H1 (cell line): ENCODE data around the gene GANAB. TPM values are rescaled to one million over a fixed set of nuclear protein-coding genes. Genes with fewer than 3 reads are reported as not detected.

ENCODE experiments used
- CTCF ChIA-PET: fragments of 300-600 bp; sonication (Branson Sonifier 250); formaldehyde crosslinking; loops from one replicate; lab custom pipeline; 2021; ENCODE audit not compliant: partially characterized antibody; lab: Charles Lee
- POLR2A ChIA-PET: fragments of 300-600 bp; sonication (Branson Sonifier 250); formaldehyde crosslinking; loops from one replicate; lab custom pipeline; 2021; ENCODE audit warnings: inconsistent platforms; ENCODE audit not compliant: partially characterized antibody; lab: Charles Lee
- DNase-seq, 2 experiments: peaks; one replicate each; pipeline versions ENCODE4 v3.0.0 to v3.0.0-alpha.2; 2010 to 2022; ENCODE audit warnings: low spot score in 2 of 2, low read depth in 1 of 2, mixed read lengths in 1 of 2
- FAIRE-seq: peaks from 2 replicates; lab custom pipeline; 2011; peaks lifted over from hg19 to GRCh38; lab: Jason Lieb, UNC
- H2AFZ ChIP-seq: 2 replicates; pipeline ENCODE4 v1.8.1; 2012; ENCODE audit warnings: low read length, inconsistent platforms
- H2AK5ac ChIP-seq: 2 replicates; pipeline ENCODE4 v1.6.1; 2013; ENCODE audit warnings: low read depth, low read length
- H2BK120ac ChIP-seq: replicated peaks from 2 replicates; pipeline ENCODE3; 2013; ENCODE audit warnings: low read depth, low read length, inconsistent platforms
- H2BK12ac ChIP-seq: 2 replicates; pipeline ENCODE4 v1.6.1; 2013; ENCODE audit warnings: low read depth, low read length
- H2BK15ac ChIP-seq: 2 replicates; pipeline ENCODE4 v1.6.1; 2013; ENCODE audit warnings: low read length
- H2BK20ac ChIP-seq: 2 replicates; pipeline ENCODE4 v1.6.1; 2013; ENCODE audit warnings: low read length
- H2BK5ac ChIP-seq: 2 replicates; pipeline ENCODE4 v1.6.1; 2013; ENCODE audit warnings: low read depth, low read length
- H3K14ac ChIP-seq: 2 replicates; pipeline ENCODE4 v1.6.1; 2013; ENCODE audit warnings: inconsistent platforms; ENCODE audit not compliant: insufficient read length
- H3K18ac ChIP-seq: 2 replicates; pipeline ENCODE4 v1.6.1; 2013; ENCODE audit warnings: low read length; ENCODE audit errors: extremely low read depth
- H3K23ac ChIP-seq: 2 replicates; pipeline ENCODE4 v1.6.1; 2013; ENCODE audit warnings: inconsistent platforms; ENCODE audit not compliant: insufficient read length
- H3K23me2 ChIP-seq: 2 replicates; pipeline ENCODE4 v1.6.1; 2013; ENCODE audit warnings: low read depth, low read length
- H3K27ac ChIP-seq: 2 replicates; pipeline ENCODE4 v1.6.1; 2011; ENCODE audit warnings: low read depth, low read length, inconsistent platforms
- H3K27me3 ChIP-seq, 4 experiments: replicated peaks in 1 of 4; 1 replicate in 1 of 4; 2 replicates in 3 of 4; pipeline versions ENCODE4 v1.6.1 to v1.8.1; 2011 to 2013; ENCODE audit warnings: low read length in 3 of 4, mild to moderate bottlenecking in 3 of 4, inconsistent platforms in 2 of 4, mixed read lengths in 2 of 4, moderate library complexity in 1 of 4; ENCODE audit not compliant: control insufficient read depth in 3 of 4, insufficient read depth in 3 of 4; ENCODE audit errors: extremely low read depth in 1 of 4
- H3K36me3 ChIP-seq, 4 experiments: 2 replicates each; pipeline versions ENCODE4 v1.6.1 to v1.8.1; 2011 to 2013; ENCODE audit warnings: mild to moderate bottlenecking in 4 of 4, low read length in 3 of 4, moderate library complexity in 2 of 4, control low read depth in 1 of 4, inconsistent platforms in 1 of 4; ENCODE audit not compliant: insufficient read depth in 4 of 4, control insufficient read depth in 2 of 4
- H3K4ac ChIP-seq: replicated peaks from 2 replicates; pipeline ENCODE3; 2013; ENCODE audit warnings: low read length, low read depth, mixed read lengths, inconsistent platforms; ENCODE audit not compliant: insufficient read length
- H3K4me1 ChIP-seq, 4 experiments: replicated peaks in 1 of 4; 1 replicate in 1 of 4; 2 replicates in 3 of 4; pipeline versions ENCODE4 v1.6.1 to v1.8.1; 2011 to 2013; ENCODE audit warnings: low read length in 3 of 4, inconsistent platforms in 2 of 4, mixed read lengths in 1 of 4; ENCODE audit not compliant: insufficient read depth in 4 of 4, control insufficient read depth in 3 of 4
- H3K4me2 ChIP-seq, 2 experiments: 2 replicates each; pipeline versions ENCODE4 v1.6.1 to v1.8.1; 2011 to 2013; ENCODE audit warnings: low read depth in 2 of 2, low read length in 2 of 2, control low read depth in 1 of 2, inconsistent platforms in 1 of 2, mild to moderate bottlenecking in 1 of 2; ENCODE audit not compliant: insufficient read depth in 1 of 2
- H3K4me3 ChIP-seq, 4 experiments: fragments of 200-600, 300-600 bp in 1 of 4; sonication (generic), shearing (Covaris generic), sonication (Bioruptor Twin) in 1 of 4; 2 replicates each; pipeline versions ENCODE4 v1.5.1 to v1.8.1; 2011 to 2016; ENCODE audit warnings: low read length in 4 of 4, low read depth in 3 of 4, control low read depth in 2 of 4, inconsistent platforms in 2 of 4, mild to moderate bottlenecking in 2 of 4, mixed read lengths in 1 of 4, moderate library complexity in 1 of 4; ENCODE audit not compliant: insufficient read depth in 2 of 4; ENCODE audit errors: extremely low read depth in 1 of 4
- H3K56ac ChIP-seq: replicated peaks from 2 replicates; pipeline ENCODE3; 2013; ENCODE audit warnings: low read depth, mild to moderate bottlenecking, mixed read lengths, low read length, inconsistent platforms; ENCODE audit not compliant: insufficient read length
- H3K79me1 ChIP-seq: 2 replicates; pipeline ENCODE4 v1.6.1; 2013; ENCODE audit warnings: low read depth, low read length, control low read depth
- H3K79me2 ChIP-seq, 2 experiments: 2 replicates each; pipeline versions ENCODE4 v1.6.1 to v1.8.1; 2012 to 2013; ENCODE audit warnings: low read length in 2 of 2, mild to moderate bottlenecking in 2 of 2, inconsistent platforms in 1 of 2; ENCODE audit not compliant: insufficient read depth in 2 of 2, control insufficient read depth in 1 of 2
- H3K9ac ChIP-seq, 4 experiments: replicated peaks in 1 of 4; 1 replicate in 1 of 4; 2 replicates in 3 of 4; pipeline versions ENCODE4 v1.6.1 to v1.8.1; 2011 to 2013; ENCODE audit warnings: low read depth in 3 of 4, low read length in 3 of 4, control low read depth in 2 of 4, mild to moderate bottlenecking in 2 of 4, moderate library complexity in 2 of 4, inconsistent platforms in 1 of 4; ENCODE audit errors: extremely low read depth in 1 of 4
- H3K9me3 ChIP-seq, 2 experiments: 2 replicates each; pipeline versions ENCODE4 v1.6.1 to v1.8.1; 2012 to 2013; ENCODE audit warnings: mild to moderate bottlenecking in 2 of 2, moderate library complexity in 2 of 2, control low read depth in 1 of 2, inconsistent platforms in 1 of 2, low read depth in 1 of 2, low read length in 1 of 2, mixed read lengths in 1 of 2; ENCODE audit not compliant: insufficient read depth in 2 of 2
- H4K20me1 ChIP-seq, 2 experiments: replicated peaks in 1 of 2; 2 replicates each; pipeline versions ENCODE3 to v1.8.1; 2011 to 2013; ENCODE audit warnings: inconsistent platforms in 2 of 2, low read length in 2 of 2, mild to moderate bottlenecking in 1 of 2; ENCODE audit not compliant: insufficient read depth in 2 of 2, control insufficient read depth in 1 of 2
- H4K5ac ChIP-seq: 2 replicates; pipeline ENCODE4 v1.6.1; 2013; ENCODE audit warnings: low read length, low read depth, mixed read lengths, inconsistent platforms; ENCODE audit not compliant: insufficient read length
- H4K8ac ChIP-seq: 2 replicates; pipeline ENCODE4 v1.8.0; 2013; ENCODE audit warnings: mild to moderate bottlenecking, moderate library complexity, low read length, inconsistent platforms; ENCODE audit not compliant: insufficient read depth; ENCODE audit errors: extremely low read depth
- H4K91ac ChIP-seq: replicated peaks from 2 replicates; pipeline ENCODE3; 2013; ENCODE audit warnings: low read length, mixed read lengths, inconsistent platforms; ENCODE audit not compliant: insufficient read length
- ATF3 ChIP-seq: IDR thresholded peaks from 2 replicates; pipeline ENCODE4 v1.6.1; 2011; ENCODE audit warnings: low read depth, mild to moderate bottlenecking, low read length; ENCODE audit not compliant: insufficient read depth
- BACH1 ChIP-seq: IDR thresholded peaks from 2 replicates; pipeline ENCODE4 v1.6.1; 2012; ENCODE audit warnings: low read length, improper control_type of control experiment
- GABPA ChIP-seq: IDR thresholded peaks from 2 replicates; pipeline ENCODE4 v1.6.1; 2011; ENCODE audit warnings: mild to moderate bottlenecking, low read length, moderate library complexity, borderline replicate concordance; ENCODE audit not compliant: insufficient read depth
- KDM4A ChIP-seq: IDR thresholded peaks from one replicate; pipeline ENCODE4 v1.7.1; 2012; ENCODE audit warnings: low read depth, mild to moderate bottlenecking, moderate library complexity, low read length, inconsistent platforms; ENCODE audit not compliant: severe bottlenecking
- TAF7 ChIP-seq: optimal IDR thresholded peaks from 2 replicates; pipeline ENCODE3; 2011; ENCODE audit warnings: low read depth, mild to moderate bottlenecking, inconsistent platforms, low read length, moderate library complexity, borderline replicate concordance
- WGBS, 2 experiments: shearing (Covaris generic) in 1 of 2; methylation state at CpG; one replicate each; pipeline versions ENCODE4 v1.1.6 to v1.1.7; 2013 to 2015; ENCODE audit warnings: low lambda C conversion rate in 2 of 2, mixed read lengths in 2 of 2, inconsistent platforms in 1 of 2, low coverage in 1 of 2, missing lambda C conversion rate in 1 of 2; ENCODE audit not compliant: insufficient replicate concordance in 2 of 2, insufficient coverage in 1 of 2, insufficient read length in 1 of 2; ENCODE audit errors: extremely low coverage in 1 of 2, missing lambda C conversion rate in 1 of 2; 5-methylcytosine and 5-hydroxymethylcytosine counted together
- polyA plus RNA-seq, 7 experiments: library from polyadenylated mRNA; depleted of rRNA in 3 of 7; stranded (reverse) in 5 of 7; unstranded in 2 of 7; fragments of >200 nt in 5 of 7; fragments of 200-250 nt in 2 of 7; gene quantifications; 1 replicate in 5 of 7; 2 replicates in 1 of 7; 4 replicates in 1 of 7; pipeline versions ENCODE4 v1.2.1 to v1.2.3, GENCODE V29; 2011 to 2013; ENCODE audit warnings: missing spikeins in 2 of 7, mixed read lengths in 2 of 7
- total RNA-seq: library from RNA; stranded (reverse); fragmentation: NEBNext Ultra II Directional; extraction: Animal tissue kit (Norgen Biotek cat#: 25700); gene quantifications from 2 replicates; pipeline ENCODE4 v1.2.1, GENCODE V29; 2021
- TF ChIP-seq, protein P1 (sequence below), 3 experiments: IDR thresholded peaks; 1 replicate in 2 of 3; 2 replicates in 1 of 3; pipeline versions ENCODE4 v1.5.1 to v1.6.1; 2011; ENCODE audit warnings: low read length in 3 of 3, mild to moderate bottlenecking in 3 of 3, inconsistent platforms in 2 of 3, low read depth in 1 of 3, moderate library complexity in 1 of 3; ENCODE audit not compliant: insufficient read depth in 1 of 3; ENCODE audit errors: control extremely low read depth in 1 of 3

Gene GANAB
- total and polyA plus RNA-seq, 2 of the 8 experiments (the other 6 are each of a cell fraction or from before 2014, with no cell fraction given) = 289 to 330 TPM

DNA sequence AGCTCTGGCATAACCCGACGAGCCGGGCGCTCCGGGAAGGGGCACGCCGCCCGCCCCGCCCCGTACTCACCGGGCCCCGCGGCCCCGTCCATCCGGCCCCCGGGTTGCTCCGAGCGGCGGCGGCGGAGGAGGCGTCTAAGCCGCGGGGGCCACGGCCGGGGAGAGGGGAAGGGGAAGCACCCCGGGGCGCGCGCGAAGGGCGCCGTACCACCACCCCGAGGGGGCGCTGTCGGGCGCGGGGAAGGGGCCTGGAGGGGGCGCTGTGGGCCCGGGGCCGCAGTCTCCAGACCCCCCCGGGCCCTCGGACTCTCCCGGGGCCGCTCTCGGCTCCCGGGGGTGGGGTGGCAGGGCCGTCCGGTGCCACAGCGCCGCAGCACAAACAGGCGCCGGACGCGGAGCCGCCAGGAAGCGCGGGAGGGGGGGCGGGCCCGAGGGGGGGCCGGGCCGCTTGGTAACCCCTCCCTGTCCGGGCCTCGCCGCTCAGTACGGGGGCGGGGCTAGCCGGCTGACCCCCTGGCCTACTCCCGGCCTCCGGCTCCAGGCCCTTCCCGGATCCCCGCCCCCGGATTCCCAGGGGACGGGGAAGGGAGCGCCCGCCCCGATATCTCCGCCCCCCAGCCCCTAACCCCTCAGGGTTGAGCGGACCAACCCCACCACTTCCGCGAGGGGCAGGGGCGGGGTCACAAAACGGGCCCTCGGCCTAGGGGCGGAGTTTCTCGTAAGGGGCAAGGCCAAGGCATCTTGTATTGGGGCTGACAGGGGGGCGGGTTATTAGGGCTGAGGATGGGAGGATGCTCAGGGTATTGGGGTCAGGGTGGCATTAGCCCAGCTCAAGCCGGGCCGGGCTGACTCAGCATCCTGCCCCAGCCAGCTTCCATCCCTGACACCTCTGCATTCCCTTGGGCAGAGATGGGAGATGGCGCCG lies 33.8 kb downstream of the GANAB start, which contains the start of the genes EML3 and ROM1:
EML3 (minus strand) TSS at position 410 of the 925 bp plus-strand sequence; CDS start at position 92, 318 bp downstream.
ROM1 (plus strand) TSS at position 892 of the 925 bp plus-strand sequence; CDS start at position 917, 25 bp downstream.
- 0 out of 2 replicates have a peak within 1 kb of the TSS, but pooled peaks have one; percentile 88 for H2BK15ac ChIP-seq
- peak within 1 kb of the TSS; percentile 17 for H3K56ac ChIP-seq
- H4K20me1 ChIP-seq = no peaks in the 10 kb centered on the region
- H2BK12ac ChIP-seq = 0 out of 2 replicates have a peak within 1 kb of the TSS, but pooled peaks have one; percentile 39
- H3K9me3 ChIP-seq = no peaks in the 10 kb centered on the region
- WGBS, 2 experiments = 13% methylated on average over 18 of the region's 91 CpGs; no CpG with 5 or more reads in 1 of the 2 experiments
- peak within 1 kb of the TSS; percentile 71 for H4K91ac ChIP-seq
- FAIRE-seq (no peak), DNase-seq (peak; percentile 85 to 94)
- ChIA-PET CTCF (interaction anchor here (0.7 to 10.2 kb wide), 22 partner anchors 8 to 188 kb away, joined by 3 to 97 read pairs (median 4); partner anchors contain the start of genes B3GAT3, C11orf98, CSKMT and EEF1G), POLR2A (interaction anchor here (0.9 to 15.8 kb wide), 16 partner anchors 8 to 243 kb away, joined by 3 to 235 read pairs (median 6); partner anchors contain the start of genes B3GAT3, BSCL2, C11orf98 and CSKMT)
- no peak within 1 kb of the TSS for H2BK120ac ChIP-seq
- H3K4me2 ChIP-seq = peak within 1 kb of the TSS; percentile 89 to 91
- peaks cover 0 to 19% (median 12%) of the 10 kb centered on the region in 4 experiments; a peak in 6 of 7 replicates for H3K4me1 ChIP-seq
- H2AK5ac ChIP-seq = no peak within 1 kb of the TSS
- no peak within 1 kb of the TSS for H3K14ac ChIP-seq
- peak within 1 kb of the TSS; percentile 45 for H4K8ac ChIP-seq
- no peak within 1 kb of the TSS for H3K4ac ChIP-seq
- H3K27ac ChIP-seq = no peak within 1 kb of the TSS
- H3K23me2 ChIP-seq = peaks cover 9% of the 10 kb centered on the region; the same call in 1 of the 2 replicates
- H3K18ac ChIP-seq = peak within 1 kb of the TSS; percentile 83
- peaks cover 0 to 3% (median 2%) of the 10 kb centered on the region in 4 experiments; a peak in 1 of 7 replicates for H3K27me3 ChIP-seq
- peak within 1 kb of the TSS; percentile 71; the same call in 1 of the 2 replicates for H2BK5ac ChIP-seq
- no peaks in the 10 kb centered on the region; a peak in 2 of 8 replicates for H3K36me3 ChIP-seq
- H3K23ac ChIP-seq = no peak within 1 kb of the TSS
- H3K4me3 ChIP-seq = peak within 1 kb of the TSS; percentile 48 to 73 (median 58)
- no peaks in the 10 kb centered on the region for H3K79me1 ChIP-seq
- no peak within 1 kb of the TSS; a peak in 1 of 7 replicates for H3K9ac ChIP-seq
- H3K79me2 ChIP-seq = no peaks in the 10 kb centered on the region
- H2BK20ac ChIP-seq = no peak within 1 kb of the TSS
- H2AFZ ChIP-seq = peak within 1 kb of the TSS; percentile 86
- H4K5ac ChIP-seq = peak within 1 kb of the TSS; percentile 15
- TF ChIP-seq ATF3 (peak; percentile 65), BACH1 (peak; percentile 38; the same call in 1 of the 2 replicates), KDM4A (peak; percentile 37), TAF7 (peak; percentile 35), GABPA (no peak)
- TF ChIP-seq, protein P1, sequence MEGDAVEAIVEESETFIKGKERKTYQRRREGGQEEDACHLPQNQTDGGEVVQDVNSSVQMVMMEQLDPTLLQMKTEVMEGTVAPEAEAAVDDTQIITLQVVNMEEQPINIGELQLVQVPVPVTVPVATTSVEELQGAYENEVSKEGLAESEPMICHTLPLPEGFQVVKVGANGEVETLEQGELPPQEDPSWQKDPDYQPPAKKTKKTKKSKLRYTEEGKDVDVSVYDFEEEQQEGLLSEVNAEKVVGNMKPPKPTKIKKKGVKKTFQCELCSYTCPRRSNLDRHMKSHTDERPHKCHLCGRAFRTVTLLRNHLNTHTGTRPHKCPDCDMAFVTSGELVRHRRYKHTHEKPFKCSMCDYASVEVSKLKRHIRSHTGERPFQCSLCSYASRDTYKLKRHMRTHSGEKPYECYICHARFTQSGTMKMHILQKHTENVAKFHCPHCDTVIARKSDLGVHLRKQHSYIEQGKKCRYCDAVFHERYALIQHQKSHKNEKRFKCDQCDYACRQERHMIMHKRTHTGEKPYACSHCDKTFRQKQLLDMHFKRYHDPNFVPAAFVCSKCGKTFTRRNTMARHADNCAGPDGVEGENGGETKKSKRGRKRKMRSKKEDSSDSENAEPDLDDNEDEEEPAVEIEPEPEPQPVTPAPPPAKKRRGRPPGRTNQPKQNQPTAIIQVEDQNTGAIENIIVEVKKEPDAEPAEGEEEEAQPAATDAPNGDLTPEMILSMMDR (IDR thresholded peaks at IDR 0.05; ENCODE audit: control extremely low read depth in 1 of 3, insufficient read depth in 1 of 3, low read depth in 1 of 3, low read length in 3 of 3) = peak; percentile 65 to 100 (median 87)
